Loucy (cell line): ENCODE measurements around the gene YBX2.
A peak's percentile ranks its signal among the peaks of the same experiment; 100 is the strongest.

Source experiments
- H2AFZ ChIP-seq: fragments of 200-600 bp; sonication (generic); 2 replicates; pipeline ENCODE4 v1.6.0; 2016; ENCODE audit warnings: antibody characterized with exemption, mild to moderate bottlenecking, low read length, moderate library complexity
- H3F3A ChIP-seq: fragments of 200-600 bp; 2 replicates; pipeline ENCODE4 v1.6.0; 2016; ENCODE audit warnings: antibody characterized with exemption, low read depth, mild to moderate bottlenecking
- H3K27me3 ChIP-seq: fragments of 200-600 bp; sonication (generic); 2 replicates; pipeline ENCODE4 v1.6.1; 2014; ENCODE audit warnings: low read length, mild to moderate bottlenecking; ENCODE audit not compliant: insufficient read depth, poor library complexity, severe bottlenecking
- H3K36me3 ChIP-seq: fragments of 200-600 bp; sonication (generic); 2 replicates; pipeline ENCODE4 v1.6.1; 2016; ENCODE audit warnings: low read length; ENCODE audit not compliant: insufficient read depth
- H3K4me1 ChIP-seq: fragments of 200-600 bp; sonication (generic); 2 replicates; pipeline ENCODE4 v1.5.1; 2014; ENCODE audit warnings: low read length, mild to moderate bottlenecking; ENCODE audit not compliant: insufficient read depth, poor library complexity, severe bottlenecking
- H3K4me2 ChIP-seq: fragments of 200-600 bp; sonication (generic); 2 replicates; pipeline ENCODE4 v1.6.0; 2014; ENCODE audit warnings: antibody characterized with exemption, low read length, low read depth, mild to moderate bottlenecking; ENCODE audit not compliant: poor library complexity, severe bottlenecking
- H3K4me3 ChIP-seq: fragments of 200-600 bp; sonication (generic); 2 replicates; pipeline ENCODE4 v1.5.1; 2014; ENCODE audit warnings: low read length, mild to moderate bottlenecking, mixed read lengths; ENCODE audit not compliant: poor library complexity, severe bottlenecking
- H3K79me2 ChIP-seq: fragments of 200-600 bp; sonication (generic); 2 replicates; pipeline ENCODE4 v1.6.1; 2014; ENCODE audit warnings: low read length; ENCODE audit not compliant: insufficient read depth
- H3K9ac ChIP-seq: fragments of 200-600 bp; sonication (generic); 2 replicates; pipeline ENCODE4 v1.6.0; 2014; ENCODE audit warnings: mild to moderate bottlenecking, low read depth, low read length, moderate library complexity; ENCODE audit not compliant: poor library complexity, severe bottlenecking
- H3K9me2 ChIP-seq: fragments of 200-600 bp; sonication (generic); replicated peaks from 2 replicates; pipeline ENCODE4 v1.6.1; 2016; ENCODE audit warnings: low read depth, low read length, mixed read lengths
- H3K9me3 ChIP-seq: fragments of 200-600 bp; sonication (generic); 2 replicates; pipeline ENCODE4 v1.6.1; 2014; ENCODE audit warnings: mild to moderate bottlenecking, antibody characterized with exemption, low read length, low read depth; ENCODE audit not compliant: insufficient read depth
- H4K20me1 ChIP-seq: fragments of 200-600 bp; sonication (generic); 2 replicates; pipeline ENCODE4 v1.6.0; 2014; ENCODE audit warnings: antibody characterized with exemption, low read length, mild to moderate bottlenecking; ENCODE audit not compliant: insufficient read depth, poor library complexity, severe bottlenecking
- CTCF ChIP-seq: fragments of 200-600 bp; sonication (generic); conservative IDR thresholded peaks from 2 replicates; pipeline ENCODE4 v1.5.1; 2014; ENCODE audit warnings: mild to moderate bottlenecking, antibody characterized with exemption, low read length
- EZH2phosphoT487 ChIP-seq: fragments of 200-600 bp; IDR thresholded peaks from 2 replicates; pipeline ENCODE4 v1.6.1; 2018; ENCODE audit warnings: antibody characterized with exemption, mild to moderate bottlenecking, moderate library complexity, borderline replicate concordance

Gene YBX2

GRCh38 chr17:7329997-7330637, 35.7 kb upstream of the YBX2 start:
- Histone ChIP-seq H3K4me3 (peak overlapping the region; percentile 84), H3K79me2 (peaks cover 24% of the 10 kb centered on the region), H3K36me3 (no peaks in the 10 kb centered on the region), H3K9ac (peak overlapping the region; percentile 76), H3K4me1 (peaks cover 31% of the 10 kb centered on the region), H3K27me3 (no peaks in the 10 kb centered on the region), H3K4me2 (peak overlapping the region; percentile 77), H3F3A (no peaks in the 10 kb centered on the region), H4K20me1 (peaks cover 5% of the 10 kb centered on the region), H2AFZ (peak overlapping the region; percentile 78), H3K9me3 (no peaks in the 10 kb centered on the region), H3K9me2 (no peaks in the 10 kb centered on the region)
- TF ChIP-seq CTCF (no peak), EZH2phosphoT487 (no peak)

- Histone ChIP-seq H3K79me2 (peaks cover 21% of the 10 kb centered on the region), H3K27me3 (no peaks in the 10 kb centered on the region), H3K9me3 (no peaks in the 10 kb centered on the region), H3K4me2 (peak overlapping the region; percentile 77), H3K9me2 (no peaks in the 10 kb centered on the region), H3K9ac (peak overlapping the region; percentile 76), H3F3A (no peaks in the 10 kb centered on the region), H2AFZ (peak overlapping the region; percentile 78), H3K36me3 (no peaks in the 10 kb centered on the region), H4K20me1 (peaks cover 5% of the 10 kb centered on the region), H3K4me1 (peaks cover 25% of the 10 kb centered on the region), H3K4me3 (peak overlapping the region; percentile 84)
- TF ChIP-seq EZH2phosphoT487, result no peak
- no peak for TF ChIP-seq CTCF
These were observed 35.0 kb upstream of the YBX2 start for GRCh38 chr17:7329374-7329996.

- Histone ChIP-seq H3K4me3 (peak within 1 kb of the TSS; percentile 84), H3K36me3 (no peaks in the 10 kb centered on the region; the same call in 1 of the 2 replicates), H2AFZ (peak within 1 kb of the TSS; percentile 78), H3K79me2 (peaks cover 21% of the 10 kb centered on the region), H4K20me1 (peaks cover 5% of the 10 kb centered on the region), H3K4me2 (peak within 1 kb of the TSS; percentile 82), H3K9me2 (no peaks in the 10 kb centered on the region), H3F3A (no peaks in the 10 kb centered on the region), H3K4me1 (peaks cover 24% of the 10 kb centered on the region), H3K27me3 (no peaks in the 10 kb centered on the region), H3K9me3 (no peaks in the 10 kb centered on the region), H3K9ac (peak within 1 kb of the TSS; percentile 76)
- TF ChIP-seq EZH2phosphoT487, result no peak
- TF ChIP-seq CTCF, result 0 out of 2 replicates have a peak, but pooled peaks have one; percentile 16
These were observed 34.5 kb upstream of the YBX2 start, which contains the start of gene NEURL4 for GRCh38 chr17:7328840-7329373. Gene NEURL4, minus strand, starts transcription at chr17:7329335. Its CDS starts 23 bp downstream, at chr17:7329312.
